AG09319 (cell line): ENCODE measurements around the gene KRT1.

ENCODE experiments used
- DNase-seq: peaks from one replicate; pipeline ENCODE4 v3.0.0-alpha.2; 2010; ENCODE audit warnings: low read depth; ENCODE audit errors: extremely low read depth
- TF ChIP-seq, protein P1 (sequence below): IDR thresholded peaks from 2 replicates; pipeline ENCODE4 v1.5.1; 2011; ENCODE audit warnings: low read depth, mild to moderate bottlenecking, inconsistent platforms, low read length, moderate library complexity

KRT1 gene

GRCh38 chr12:52683575-52684300, 3.5 kb upstream of the KRT1 start:
- DNase-seq: no peak
- TF ChIP-seq, protein P1, sequence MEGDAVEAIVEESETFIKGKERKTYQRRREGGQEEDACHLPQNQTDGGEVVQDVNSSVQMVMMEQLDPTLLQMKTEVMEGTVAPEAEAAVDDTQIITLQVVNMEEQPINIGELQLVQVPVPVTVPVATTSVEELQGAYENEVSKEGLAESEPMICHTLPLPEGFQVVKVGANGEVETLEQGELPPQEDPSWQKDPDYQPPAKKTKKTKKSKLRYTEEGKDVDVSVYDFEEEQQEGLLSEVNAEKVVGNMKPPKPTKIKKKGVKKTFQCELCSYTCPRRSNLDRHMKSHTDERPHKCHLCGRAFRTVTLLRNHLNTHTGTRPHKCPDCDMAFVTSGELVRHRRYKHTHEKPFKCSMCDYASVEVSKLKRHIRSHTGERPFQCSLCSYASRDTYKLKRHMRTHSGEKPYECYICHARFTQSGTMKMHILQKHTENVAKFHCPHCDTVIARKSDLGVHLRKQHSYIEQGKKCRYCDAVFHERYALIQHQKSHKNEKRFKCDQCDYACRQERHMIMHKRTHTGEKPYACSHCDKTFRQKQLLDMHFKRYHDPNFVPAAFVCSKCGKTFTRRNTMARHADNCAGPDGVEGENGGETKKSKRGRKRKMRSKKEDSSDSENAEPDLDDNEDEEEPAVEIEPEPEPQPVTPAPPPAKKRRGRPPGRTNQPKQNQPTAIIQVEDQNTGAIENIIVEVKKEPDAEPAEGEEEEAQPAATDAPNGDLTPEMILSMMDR: no peak

DNA sequence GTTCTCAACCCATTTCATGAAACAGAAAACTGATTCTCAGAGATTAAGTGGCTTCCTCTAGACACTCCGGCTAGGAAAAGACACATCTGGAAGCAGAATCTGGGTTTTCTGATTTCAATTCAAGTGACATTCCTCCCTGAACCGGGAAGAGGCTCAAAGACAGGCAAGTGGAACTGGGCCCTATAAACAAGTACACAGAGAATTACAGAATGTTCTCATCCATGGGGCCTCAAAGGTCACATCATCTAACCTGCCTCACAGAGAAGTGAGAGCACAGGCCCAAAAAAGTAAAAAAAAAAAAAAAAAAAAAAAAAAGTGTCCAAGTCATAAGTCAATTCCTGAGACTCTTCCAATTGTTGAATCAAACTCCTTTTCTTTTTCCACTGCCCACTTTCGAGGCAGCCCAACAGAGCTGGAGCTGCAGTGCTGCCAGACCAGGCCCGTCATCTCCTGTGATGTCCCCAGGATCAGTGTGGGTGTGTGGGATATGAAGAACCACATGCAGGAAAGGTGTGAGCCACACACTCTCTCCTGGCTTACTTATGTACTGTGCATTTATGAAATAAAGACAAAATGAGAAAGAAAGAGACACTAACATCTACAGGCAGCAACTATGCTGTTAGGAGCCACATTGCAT, 2.8 kb upstream of the KRT1 start:
- no peak for DNase-seq
- TF ChIP-seq, protein P1: no peak

- TF ChIP-seq, protein P1: no peak
- DNase-seq: no peak
Observed at GRCh38 chr12:52682381-52682660, 2.1 kb upstream of the KRT1 start.

GRCh38 chr12:52681526-52682380, 1.5 kb upstream of the KRT1 start:
- TF ChIP-seq, protein P1: no peak

GRCh38 chr12:52679875-52680274, 332 bp downstream of the KRT1 start:
- TF ChIP-seq, protein P1: no peak
- no peak for DNase-seq

More at GRCh38 chr12:52681526-52682380, 1.5 kb upstream of the KRT1 start:
- no peak for DNase-seq

DNA sequence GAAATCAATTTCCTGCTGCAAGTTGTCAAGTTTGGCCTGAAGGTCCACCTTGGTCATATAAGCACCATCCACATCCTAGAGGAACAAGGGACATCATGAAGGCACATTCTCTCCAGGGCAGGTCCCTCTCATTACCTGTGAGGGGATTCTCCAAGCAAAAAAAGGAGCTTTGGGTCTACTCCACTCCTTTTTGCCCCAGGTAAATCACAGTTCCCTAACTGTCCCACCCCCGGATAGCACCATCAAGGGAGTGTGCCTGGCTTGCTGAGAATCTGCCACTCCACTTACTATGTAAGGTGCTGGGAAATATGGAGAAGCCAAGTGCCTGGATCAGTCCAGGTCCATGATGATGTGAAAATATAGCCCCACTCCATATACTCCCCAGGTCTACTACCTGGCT, 2.5 kb downstream of the KRT1 start:
- TF ChIP-seq, protein P1: no peak
- DNase-seq: no peak

DNA sequence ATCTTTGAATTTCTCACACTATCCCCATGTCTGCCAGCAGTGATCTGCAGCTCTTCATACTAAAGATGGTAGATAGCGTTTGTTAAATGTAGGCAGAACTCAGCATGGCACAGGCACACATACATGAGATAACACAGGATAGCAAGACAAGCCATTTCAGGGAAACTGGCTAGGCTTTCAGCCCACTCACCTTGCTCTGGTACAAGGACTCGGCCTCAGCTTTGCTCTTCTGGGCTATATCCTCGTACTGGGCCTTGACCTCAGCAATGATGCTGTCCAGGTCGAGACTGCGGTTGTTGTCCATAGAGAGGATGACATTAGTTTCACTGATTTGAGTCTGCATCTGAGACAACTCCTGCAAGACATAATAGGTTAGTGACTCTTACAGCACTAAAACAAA, 3.1 kb downstream of the KRT1 start:
- TF ChIP-seq, protein P1: no peak
- no peak for DNase-seq
